ENCODE measurements around the gene TSHZ2. TPM values are rescaled to one million over a fixed set of nuclear protein-coding genes. Genes with fewer than 3 reads are reported as not detected.

The TSHZ2 gene
- total and polyA plus RNA-seq, 9 of the 15 experiments (the other 6 are each of a cell fraction or from before 2014, with no cell fraction given), result 0.03 to 0.20 (median 0.05) TPM; not detected in 4

- TF ChIP-seq NR2C1 (IDR thresholded peaks at IDR 0.05) (no peak; the same call in 1 of the 2 replicates), NR2C1 (tag; IDR thresholded peaks at IDR 0.05) (no peak), POLR2G (IDR thresholded peaks at IDR 0.05; ENCODE audit: low read depth, low read length) (peak; percentile 42; the same call in 1 of the 2 replicates), SNIP1 (IDR thresholded peaks at IDR 0.05; ENCODE audit: low read depth) (no peak), SRSF7 (optimal IDR thresholded peaks at IDR 0.05; ENCODE audit: low read depth, low read length) (no peak), SPI1 (IDR thresholded peaks at IDR 0.05; ENCODE audit: borderline replicate concordance, low read depth, low read length) (0 out of 2 replicates have a peak, but pooled peaks have one; percentile 2), ZNF175 (CRISPR knock-in tag; IDR thresholded peaks at IDR 0.05; ENCODE audit: low read depth) (0 out of 2 replicates have a peak, but pooled peaks have one; percentile 53), DPF2 (IDR thresholded peaks at IDR 0.05) (peak; percentile 98), CXXC5 (CRISPR knock-in tag; IDR thresholded peaks at IDR 0.05) (peak; percentile 31; the same call in 1 of the 2 replicates), PKNOX1 (IDR thresholded peaks at IDR 0.05) (peak; percentile 85), HLTF (IDR thresholded peaks at IDR 0.05) (0 out of 2 replicates have a peak, but pooled peaks have one; percentile 8), ARNT (IDR thresholded peaks at IDR 0.05) (0 out of 4 replicates have a peak, but pooled peaks of 1 of the 2 experiments have one; percentile 74), TEAD2 (tag; IDR thresholded peaks at IDR 0.05) (peak; percentile 95), ZBTB2 (IDR thresholded peaks at IDR 0.05) (peak; percentile 58; the same call in 1 of the 2 replicates), ZNF639 (CRISPR knock-in tag; conservative IDR thresholded peaks at IDR 0.05 in 1 of 2, IDR thresholded peaks at IDR 0.05 in 1 of 2) (peak in 1 of 2 experiments; percentile 23; a peak in 1 of 4 replicates), NFIC (IDR thresholded peaks at IDR 0.05) (peak; percentile 37), ZNF324 (CRISPR knock-in tag; IDR thresholded peaks at IDR 0.05) (0 out of 2 replicates have a peak, but pooled peaks have one; percentile 27), MEF2D (tag; conservative IDR thresholded peaks at IDR 0.05; ENCODE audit: low read depth) (peak; percentile 69; the same call in 1 of the 2 replicates), PRDM10 (IDR thresholded peaks at IDR 0.05; ENCODE audit: partially characterized antibody) (peak; percentile 43), ATF7 (IDR thresholded peaks at IDR 0.05) (peak; percentile 91), ASH1L (IDR thresholded peaks at IDR 0.05; ENCODE audit: borderline replicate concordance, low read depth, partially characterized antibody) (peak; percentile 46)
Measured at GRCh38 chr20:53331151-53331973, 359.2 kb downstream of the TSHZ2 start (continued).
